Activated T-helper 1 cell treated with Interleukin-2 at 50 U/mL for 16 hours (primary cell): ENCODE results near the gene PLAAT4.
"Not testable (repeated sequence)": the region's sequence is repeated elsewhere in the genome, so short reads cannot be mapped to it uniquely, and the experiment has no call there.

Experiments
- DNase-seq: peaks from one replicate; pipeline ENCODE4 v3.0.0-alpha.2; 2020; ENCODE audit warnings: low read depth

PLAAT4 gene

DNA sequence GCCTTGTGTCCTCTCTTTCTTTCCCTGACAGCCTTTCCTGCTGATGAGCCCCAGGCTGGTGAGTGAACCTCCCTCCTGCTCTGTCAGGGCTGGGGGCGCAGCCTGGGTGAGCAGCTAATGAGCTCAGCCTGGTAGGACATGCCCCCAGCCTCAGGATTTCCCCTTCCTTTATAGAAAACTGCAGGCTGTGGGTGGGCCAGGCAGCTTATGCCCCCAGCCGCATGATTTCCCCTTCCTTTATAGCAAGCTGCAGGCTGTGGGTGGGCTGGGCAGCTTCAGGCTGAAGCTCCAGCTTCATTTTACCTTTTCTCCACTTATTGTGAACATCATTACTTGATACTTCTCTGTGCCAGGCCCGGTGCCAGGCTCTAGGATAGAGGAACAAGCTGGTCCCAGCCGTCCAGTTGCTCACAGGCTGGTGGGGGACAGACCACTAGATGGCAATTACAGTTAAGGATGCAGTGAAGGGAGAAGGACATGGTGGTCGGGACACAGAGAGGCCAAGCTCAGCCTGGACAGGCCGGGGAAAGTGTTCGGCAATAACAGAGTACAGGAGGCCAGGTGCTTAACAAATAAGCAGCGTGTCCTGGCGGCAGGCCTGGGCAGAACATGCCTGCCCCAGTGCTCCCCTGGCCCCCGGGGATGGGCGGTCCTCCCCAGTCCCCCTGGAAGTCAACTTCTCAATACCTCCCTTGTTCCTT lies 25.4 kb upstream of the PLAAT4 start:
- DNase-seq, result no peak

- DNase-seq, result no peak
These were observed 23.8 kb upstream of the PLAAT4 start for GRCh38 chr11:63512816-63513215.

DNA sequence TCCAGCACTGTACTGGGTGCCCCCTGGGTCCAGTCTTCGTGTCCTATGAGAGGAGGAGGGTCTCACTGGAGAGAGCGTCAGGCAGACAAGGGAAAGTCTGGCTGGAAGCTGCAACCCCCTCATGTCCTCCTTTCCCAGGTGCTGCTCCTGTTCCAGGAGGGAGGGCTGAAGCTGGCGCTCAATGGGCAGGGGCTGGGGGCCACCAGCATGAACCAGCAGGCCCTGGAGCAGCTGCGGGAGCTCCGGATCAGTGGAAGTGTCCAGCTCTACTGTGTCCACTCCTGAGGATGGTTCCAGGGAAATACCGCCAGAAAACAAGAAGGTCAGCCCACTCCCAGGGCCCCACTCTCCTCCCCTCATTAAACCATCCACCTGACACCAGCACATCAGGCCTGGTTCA lies 20.5 kb upstream of the PLAAT4 start:
- no peak for DNase-seq

GRCh38 chr11:63517156-63517555 lies 19.5 kb upstream of the PLAAT4 start:
- DNase-seq, result no peak

DNA sequence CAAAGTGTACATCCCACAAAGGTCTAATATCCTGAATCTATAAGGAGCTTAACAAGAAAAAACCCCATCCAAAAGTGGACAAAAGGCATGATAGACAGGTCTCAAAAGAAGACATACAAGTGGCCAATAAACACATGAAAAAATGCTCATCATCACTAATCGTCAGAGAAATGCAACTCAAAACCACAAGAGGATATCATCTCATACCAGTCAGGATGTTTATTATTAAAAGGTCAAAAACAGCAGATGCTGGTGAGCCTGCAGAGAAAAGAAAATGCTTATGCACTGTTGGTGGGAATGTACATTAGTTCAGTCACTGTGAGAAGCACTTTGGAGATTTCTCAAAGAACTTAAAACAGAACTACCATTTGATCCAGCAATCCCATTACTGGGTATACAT lies 18.1 kb upstream of the PLAAT4 start:
- DNase-seq, result no peak

- no peak for DNase-seq
These were observed 15.9 kb upstream of the PLAAT4 start for GRCh38 chr11:63520606-63521170.

GRCh38 chr11:63521896-63522295 lies 14.7 kb upstream of the PLAAT4 start:
- DNase-seq, result no peak

GRCh38 chr11:63523151-63523550 lies 13.5 kb upstream of the PLAAT4 start:
- DNase-seq, result no peak

GRCh38 chr11:63527667-63528066 lies 8.9 kb upstream of the PLAAT4 start:
- DNase-seq, result no peak

- not testable (repeated sequence) for DNase-seq
These were observed 8.5 kb upstream of the PLAAT4 start for GRCh38 chr11:63528156-63528555.

- not testable (repeated sequence) for DNase-seq
These were observed 7.8 kb upstream of the PLAAT4 start for GRCh38 chr11:63528729-63529278.

DNA sequence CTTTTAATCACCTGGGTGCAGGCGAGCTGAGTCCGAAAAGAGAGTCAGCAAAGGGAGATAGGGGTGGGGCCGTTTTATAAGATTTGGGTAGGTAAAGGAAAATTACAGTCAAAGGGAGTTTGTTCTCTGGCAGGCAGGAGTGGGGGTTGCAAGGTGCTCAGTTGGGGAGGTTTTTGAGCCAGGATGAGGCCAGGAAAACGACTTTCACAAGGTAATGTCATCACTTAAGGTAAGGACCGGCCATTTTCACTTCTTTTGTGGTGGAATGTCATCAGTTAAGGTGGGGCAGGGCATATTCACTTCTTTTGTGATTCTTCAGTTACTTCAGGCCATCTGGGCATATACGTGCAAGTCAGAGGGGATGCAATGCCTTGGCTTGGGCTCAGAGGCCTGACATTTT lies 7.2 kb upstream of the PLAAT4 start:
- DNase-seq, result not testable (repeated sequence)

- no peak for DNase-seq
These were observed 6.6 kb upstream of the PLAAT4 start for GRCh38 chr11:63530021-63530420.

DNA sequence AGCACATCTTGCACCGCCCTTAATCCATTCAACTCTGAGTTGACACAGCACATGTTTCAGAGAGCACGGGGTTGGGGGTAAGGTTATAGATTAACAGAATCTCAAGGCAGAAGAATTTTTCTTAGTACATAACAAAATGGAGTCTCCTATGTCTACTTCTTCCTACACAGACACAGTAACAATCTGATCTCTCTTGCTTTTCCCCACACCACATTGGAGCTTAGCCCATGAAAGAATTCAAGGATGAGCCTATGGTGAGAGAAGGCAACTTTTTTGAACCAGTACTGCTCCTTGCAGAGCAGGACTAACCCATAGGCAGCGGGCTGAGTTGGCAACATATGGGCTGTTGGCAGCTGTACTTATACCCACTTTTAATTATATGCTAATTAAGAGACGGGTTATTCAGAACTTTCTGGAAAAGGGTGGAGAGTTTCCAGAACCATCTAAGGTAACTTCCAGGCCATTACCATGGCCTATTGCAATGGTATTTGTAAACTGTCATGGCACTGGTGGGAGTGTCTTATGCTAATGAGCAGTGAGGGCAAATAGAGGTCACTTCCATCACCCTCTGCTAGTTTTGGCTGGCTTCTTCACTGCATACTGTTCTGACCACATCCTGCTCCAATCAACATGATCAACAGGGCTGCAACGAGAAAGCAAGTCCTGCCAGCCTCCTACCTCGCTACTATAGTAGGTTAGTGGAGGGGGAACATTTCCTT lies 5.4 kb upstream of the PLAAT4 start:
- peak; percentile 41 for DNase-seq

DNA sequence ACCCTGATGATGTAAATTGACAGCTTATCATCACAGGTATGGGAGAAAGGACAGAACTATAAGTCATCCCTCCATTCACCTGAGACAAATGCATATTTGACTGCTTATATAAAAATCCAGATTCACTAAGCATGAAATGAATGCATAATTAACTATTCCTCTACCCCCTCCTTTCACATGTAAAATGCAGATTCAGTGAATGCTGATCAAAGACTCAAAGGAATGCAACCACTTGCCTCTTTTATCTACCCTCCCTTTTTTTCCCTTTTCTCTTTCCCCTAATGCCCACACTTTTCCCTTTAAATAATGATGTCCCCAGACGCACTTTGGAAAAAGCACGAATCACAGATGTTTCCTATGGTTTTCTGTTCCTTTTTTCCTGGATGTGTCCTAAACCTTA lies 4.5 kb upstream of the PLAAT4 start:
- no peak for DNase-seq

DNA sequence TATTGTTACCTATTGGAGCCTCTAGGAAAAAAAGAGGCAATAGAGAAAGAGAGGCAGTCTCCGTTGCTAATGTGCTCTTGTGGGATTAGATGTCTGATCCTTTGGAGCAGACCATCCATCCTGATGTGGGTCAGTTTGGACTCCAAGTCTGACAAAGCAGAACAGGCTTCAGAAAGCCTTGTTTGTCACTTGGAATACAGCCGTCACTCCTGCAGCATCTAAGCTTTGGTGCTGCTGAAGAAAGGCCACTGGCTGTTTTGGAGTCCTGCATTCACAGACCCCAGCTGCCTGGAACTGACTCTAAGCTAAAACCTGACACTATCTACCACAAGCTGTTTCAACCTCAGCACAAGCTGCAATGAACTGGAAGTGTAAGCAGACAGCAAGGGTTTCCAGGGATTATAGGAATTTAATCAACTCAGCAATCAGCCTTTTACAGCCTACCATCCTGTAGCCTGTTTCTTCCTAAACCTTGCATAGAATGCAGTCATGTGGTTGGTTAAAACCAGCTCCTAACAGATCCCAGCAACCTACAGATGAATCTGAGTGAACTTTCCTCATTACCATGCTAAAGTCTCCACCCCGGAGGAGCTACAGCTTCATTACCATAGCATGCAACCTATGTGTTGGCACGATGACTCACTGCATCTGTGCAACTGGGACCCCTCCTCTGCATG lies 3.7 kb upstream of the PLAAT4 start:
- DNase-seq, result no peak

DNA sequence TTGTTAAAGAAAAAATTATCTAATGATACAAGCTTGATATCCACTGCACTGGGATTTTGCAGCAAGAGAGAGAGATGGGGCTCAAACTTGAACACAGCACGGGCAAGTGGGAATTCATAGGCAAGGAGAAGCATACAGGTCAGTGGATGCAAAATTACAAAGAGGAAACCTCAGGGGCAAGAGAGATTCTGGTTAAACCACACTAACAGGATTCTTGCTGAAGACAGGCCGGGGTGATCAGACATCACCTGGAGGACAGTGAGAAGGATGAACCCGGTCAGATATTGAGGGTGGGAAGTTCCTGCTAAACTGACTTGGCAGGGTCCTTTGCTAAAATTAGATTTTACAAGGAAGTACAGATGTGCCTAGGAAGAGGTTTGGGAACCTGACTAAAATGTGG lies 2.5 kb upstream of the PLAAT4 start:
- DNase-seq, result no peak

- no peak for DNase-seq
These were observed 1.6 kb upstream of the PLAAT4 start for GRCh38 chr11:63534895-63535461.

DNA sequence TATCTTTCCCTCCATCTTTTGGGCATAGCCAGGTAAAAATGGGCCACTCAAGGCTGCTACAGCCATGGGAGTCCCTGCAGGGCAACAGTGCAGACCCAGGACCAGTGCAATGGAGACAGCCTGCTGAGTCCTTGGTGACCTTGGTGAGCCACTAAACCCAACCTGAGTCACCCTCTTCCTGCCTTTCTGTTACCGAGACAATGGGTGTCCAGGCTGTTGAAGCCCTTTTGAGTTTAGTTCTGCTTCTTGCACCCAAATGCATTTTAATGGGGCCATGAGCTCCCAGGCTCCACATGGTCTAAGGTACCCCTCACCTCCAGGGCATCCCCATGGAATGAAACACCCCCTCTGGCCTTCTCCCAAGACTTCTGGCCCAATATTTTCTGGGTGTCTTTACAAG lies 874 bp upstream of the PLAAT4 start:
- DNase-seq, result no peak

DNA sequence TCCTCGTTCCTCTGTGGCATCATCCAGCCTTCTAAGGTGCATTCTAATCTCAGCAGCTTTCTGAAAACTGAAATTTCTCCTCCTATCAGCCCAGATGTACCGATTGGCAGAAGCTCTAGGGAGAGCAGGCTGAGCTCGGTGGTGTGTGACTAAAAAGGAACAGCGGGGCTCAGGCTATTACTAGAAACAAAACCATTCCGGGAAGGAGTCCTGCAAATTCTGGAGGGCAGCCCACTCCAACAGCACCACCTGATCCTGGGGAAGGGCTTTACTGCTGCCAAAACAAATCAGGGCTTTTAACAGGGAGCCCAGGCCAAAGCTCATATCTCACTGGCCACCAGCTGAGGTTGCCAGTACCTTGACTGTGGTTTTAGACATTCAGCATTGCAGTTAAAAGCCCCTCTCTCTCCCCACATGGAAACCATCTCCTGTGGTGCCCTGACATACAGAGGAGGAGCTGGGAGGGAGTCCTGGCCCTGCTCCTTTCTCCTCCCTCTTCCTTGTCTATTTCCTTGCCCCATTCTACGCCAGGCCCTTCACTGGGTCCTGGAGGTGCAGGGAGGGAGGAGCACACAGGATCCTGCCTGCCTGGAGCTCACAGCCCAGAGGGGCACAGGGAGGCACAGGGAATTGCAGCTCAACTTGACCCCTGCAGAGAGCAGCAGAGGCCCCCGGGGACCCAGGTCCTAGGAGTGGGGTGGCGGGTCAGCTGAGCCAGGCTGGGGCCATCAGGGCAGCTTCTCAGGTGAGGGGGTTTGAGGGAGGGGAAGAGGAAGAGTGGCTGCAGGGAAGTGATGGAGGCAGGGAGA lies 889 bp downstream of the PLAAT4 start:
- no peak for DNase-seq

DNA sequence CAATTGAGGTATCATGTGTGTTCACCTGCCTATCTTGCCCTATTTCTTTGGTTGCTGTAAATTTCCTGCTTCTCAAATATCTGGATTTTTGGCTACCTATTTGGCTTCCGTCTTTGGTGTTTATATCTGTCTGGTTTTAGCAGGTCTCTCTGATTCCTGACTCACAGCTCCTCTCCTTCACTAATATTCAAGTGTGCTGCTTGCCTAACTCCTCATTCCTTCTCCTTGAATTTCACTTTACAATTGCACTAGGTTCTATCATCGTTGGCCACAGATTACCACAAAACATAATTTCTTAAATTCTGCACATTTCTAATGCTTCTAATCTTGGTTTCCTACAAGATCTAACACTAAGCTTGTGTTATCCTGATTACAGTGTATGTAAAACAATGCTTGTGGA lies 5.9 kb downstream of the PLAAT4 start:
- DNase-seq, result not testable (repeated sequence)
